GM19043 (cell line): Measurements from ENCODE around the gene MAD2L1.

Experiments used
- ATAC-seq: cut with Tn5 transposase; IDR thresholded peaks from one replicate; pipeline ENCODE4 v1.9.1; 2021; ENCODE audit warnings: low read depth; ENCODE audit not compliant: unreplicated experiment

The MAD2L1 gene

GRCh38 chr4:120007896-120008436, 58.7 kb downstream of the MAD2L1 start:
- ATAC-seq: no peak

- ATAC-seq: no peak
These were observed 59.3 kb downstream of the MAD2L1 start for GRCh38 chr4:120007191-120007871.
